ENCODE measurements around the gene DPYSL4. TPM values are rescaled to one million over a fixed set of nuclear protein-coding genes. Genes with fewer than 3 reads are reported as not detected.

Gene DPYSL4
- total RNA-seq, 2 experiments from 2014 or later: 15.0 to 15.2 TPM

- Mint-ChIP-seq H3K36me3 (ENCODE audit: low read depth) (no peaks in the 10 kb centered on the region), H3K4me3 (no peak overlapping the region), H3K4me1 (no peaks in the 10 kb centered on the region), H3K27me3 (peaks cover 2% of the 10 kb centered on the region), H3K9me3 (ENCODE audit: low read depth) (no peaks in the 10 kb centered on the region), H3K27ac (no peak overlapping the region)
- POLR2A ChIA-PET: no interaction called here
- CTCF ChIA-PET: interaction anchor here (0.6 to 1.4 kb wide), 8 partner anchors 9 to 120 kb away, joined by 3 to 6 read pairs (median 4); partner anchors contain the start of gene JAKMIP3
- intact Hi-C loops (cut with DNase I, micrococcal nuclease): loop anchor here in 1 of 2 experiments (5.0 kb wide), 1 partner anchor 256 kb away; no protein-coding TSS in a partner anchor
- no peak for ATAC-seq
- DNase-seq: no peak
Measured at GRCh38 chr10:132143162-132143561, 43.6 kb upstream of the DPYSL4 start.

DNA sequence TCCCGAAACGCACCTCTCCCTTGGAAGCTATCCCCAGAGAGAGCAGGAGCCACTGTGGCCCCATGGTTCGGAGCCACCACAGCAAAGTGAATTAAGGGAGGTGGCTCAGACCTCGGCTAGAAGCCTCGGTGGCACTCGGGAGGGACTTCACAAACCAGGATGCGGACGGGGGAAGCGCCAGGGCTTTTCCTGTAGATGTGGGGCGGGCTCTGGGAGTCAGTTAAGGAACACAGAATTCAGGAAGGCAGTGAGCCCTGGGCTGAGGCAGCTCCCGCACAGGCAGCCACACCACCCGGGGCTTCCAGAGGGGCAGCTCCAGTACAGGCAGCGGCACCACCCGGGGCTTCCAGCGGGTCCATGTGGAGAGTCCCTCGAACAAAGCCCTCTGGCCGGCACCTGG is 42.7 kb upstream of the DPYSL4 start:
- intact Hi-C loops (cut with DNase I, micrococcal nuclease): loop anchor here in 1 of 2 experiments (5.0 kb wide), 1 partner anchor 257 kb away; no protein-coding TSS in a partner anchor
- ChIA-PET CTCF (interaction anchor here (0.6 to 1.3 kb wide), 3 partner anchors 10 to 121 kb away, joined by 3 to 4 read pairs (median 3); no protein-coding TSS in a partner anchor), POLR2A (no interaction called here)
- ATAC-seq (no peak), DNase-seq (peak; percentile 6)
- Mint-ChIP-seq H3K4me1 (no peaks in the 10 kb centered on the region), H3K27ac (no peak overlapping the region), H3K9me3 (ENCODE audit: low read depth) (no peaks in the 10 kb centered on the region), H3K27me3 (peaks cover 2% of the 10 kb centered on the region), H3K36me3 (ENCODE audit: low read depth) (no peaks in the 10 kb centered on the region), H3K4me3 (no peak overlapping the region)

DNA sequence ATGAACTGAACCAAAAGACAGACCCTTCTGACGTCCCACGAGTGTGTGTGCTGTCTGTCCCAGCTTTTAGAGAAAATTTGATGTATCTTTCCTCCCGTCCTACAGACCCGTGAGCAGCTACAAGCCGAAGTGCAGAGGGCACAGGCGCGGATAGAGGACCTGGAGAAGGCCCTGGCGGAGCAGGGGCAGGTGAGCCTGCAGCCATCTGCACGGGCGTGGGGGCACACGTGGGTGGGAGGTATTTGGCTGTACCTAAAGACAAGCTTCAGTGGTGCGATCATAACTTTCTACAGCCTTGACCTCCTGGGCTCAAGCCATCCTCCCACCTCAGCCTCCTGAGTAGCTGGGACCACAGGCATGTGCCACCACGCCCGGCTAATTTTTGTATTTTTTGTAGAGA is 41.7 kb upstream of the DPYSL4 start:
- ATAC-seq (no peak), DNase-seq (peak; percentile 1)
- CTCF ChIA-PET: no interaction called here
- H3K27ac Mint-ChIP-seq: no peak overlapping the region
- no peaks in the 10 kb centered on the region for H3K9me3 Mint-ChIP-seq (ENCODE audit: low read depth)
- intact Hi-C loops (cut with DNase I, micrococcal nuclease): no loop called here
- POLR2A ChIA-PET: no interaction called here
- H3K4me1 Mint-ChIP-seq: no peaks in the 10 kb centered on the region
- H3K4me3 Mint-ChIP-seq: no peak overlapping the region
- H3K27me3 Mint-ChIP-seq: peaks cover 2% of the 10 kb centered on the region
- H3K36me3 Mint-ChIP-seq (ENCODE audit: low read depth): no peaks in the 10 kb centered on the region

- CTCF ChIA-PET: interaction anchor here (0.6 to 0.9 kb wide), 2 partner anchors 17 to 262 kb away, joined by 3 to 4 read pairs; no protein-coding TSS in a partner anchor
Measured at GRCh38 chr10:132145521-132146185, 41.1 kb upstream of the DPYSL4 start.

GRCh38 chr10:132146271-132146671 is 40.5 kb upstream of the DPYSL4 start:
- DNase-seq: peak; percentile 2
- Mint-ChIP-seq H3K27me3 (peaks cover 2% of the 10 kb centered on the region), H3K27ac (no peak overlapping the region), H3K9me3 (ENCODE audit: low read depth) (no peaks in the 10 kb centered on the region), H3K4me3 (no peak overlapping the region), H3K36me3 (ENCODE audit: low read depth) (no peaks in the 10 kb centered on the region), H3K4me1 (no peaks in the 10 kb centered on the region)
- ChIA-PET CTCF (interaction anchor here (0.9 kb wide), 1 partner anchor 16 kb away, joined by 3 read pairs; no protein-coding TSS in a partner anchor), POLR2A (no interaction called here)
- ATAC-seq: no peak
- intact Hi-C loops (cut with DNase I, micrococcal nuclease): no loop called here

More at GRCh38 chr10:132145521-132146185, 41.1 kb upstream of the DPYSL4 start:
- H3K4me3 Mint-ChIP-seq: no peak overlapping the region
- no peaks in the 10 kb centered on the region for H3K36me3 Mint-ChIP-seq (ENCODE audit: low read depth)
- no peak for ATAC-seq
- peaks cover 2% of the 10 kb centered on the region for H3K27me3 Mint-ChIP-seq
- H3K9me3 Mint-ChIP-seq (ENCODE audit: low read depth): no peaks in the 10 kb centered on the region
- intact Hi-C loops (cut with DNase I, micrococcal nuclease): no loop called here
- POLR2A ChIA-PET: no interaction called here
- no peak overlapping the region for H3K27ac Mint-ChIP-seq
- H3K4me1 Mint-ChIP-seq: no peaks in the 10 kb centered on the region
- peak; percentile 2 for DNase-seq

- H3K4me1 Mint-ChIP-seq: no peaks in the 10 kb centered on the region
- no peaks in the 10 kb centered on the region for H3K36me3 Mint-ChIP-seq (ENCODE audit: low read depth)
- intact Hi-C loops (cut with DNase I, micrococcal nuclease): no loop called here
- peaks cover 2% of the 10 kb centered on the region for H3K27me3 Mint-ChIP-seq
- H3K9me3 Mint-ChIP-seq (ENCODE audit: low read depth): no peaks in the 10 kb centered on the region
- ATAC-seq: no peak
- POLR2A ChIA-PET: interaction anchor here (1.0 kb wide), 1 partner anchor 174 kb away, joined by 4 read pairs; no protein-coding TSS in a partner anchor
- CTCF ChIA-PET: interaction anchor here (1.0 kb wide), 1 partner anchor 79 kb away, joined by 3 read pairs; no protein-coding TSS in a partner anchor
- H3K27ac Mint-ChIP-seq: no peak overlapping the region
- H3K4me3 Mint-ChIP-seq: no peak overlapping the region
- DNase-seq: peak; percentile 3
Measured at GRCh38 chr10:132146941-132147915, 39.5 kb upstream of the DPYSL4 start.

DNA sequence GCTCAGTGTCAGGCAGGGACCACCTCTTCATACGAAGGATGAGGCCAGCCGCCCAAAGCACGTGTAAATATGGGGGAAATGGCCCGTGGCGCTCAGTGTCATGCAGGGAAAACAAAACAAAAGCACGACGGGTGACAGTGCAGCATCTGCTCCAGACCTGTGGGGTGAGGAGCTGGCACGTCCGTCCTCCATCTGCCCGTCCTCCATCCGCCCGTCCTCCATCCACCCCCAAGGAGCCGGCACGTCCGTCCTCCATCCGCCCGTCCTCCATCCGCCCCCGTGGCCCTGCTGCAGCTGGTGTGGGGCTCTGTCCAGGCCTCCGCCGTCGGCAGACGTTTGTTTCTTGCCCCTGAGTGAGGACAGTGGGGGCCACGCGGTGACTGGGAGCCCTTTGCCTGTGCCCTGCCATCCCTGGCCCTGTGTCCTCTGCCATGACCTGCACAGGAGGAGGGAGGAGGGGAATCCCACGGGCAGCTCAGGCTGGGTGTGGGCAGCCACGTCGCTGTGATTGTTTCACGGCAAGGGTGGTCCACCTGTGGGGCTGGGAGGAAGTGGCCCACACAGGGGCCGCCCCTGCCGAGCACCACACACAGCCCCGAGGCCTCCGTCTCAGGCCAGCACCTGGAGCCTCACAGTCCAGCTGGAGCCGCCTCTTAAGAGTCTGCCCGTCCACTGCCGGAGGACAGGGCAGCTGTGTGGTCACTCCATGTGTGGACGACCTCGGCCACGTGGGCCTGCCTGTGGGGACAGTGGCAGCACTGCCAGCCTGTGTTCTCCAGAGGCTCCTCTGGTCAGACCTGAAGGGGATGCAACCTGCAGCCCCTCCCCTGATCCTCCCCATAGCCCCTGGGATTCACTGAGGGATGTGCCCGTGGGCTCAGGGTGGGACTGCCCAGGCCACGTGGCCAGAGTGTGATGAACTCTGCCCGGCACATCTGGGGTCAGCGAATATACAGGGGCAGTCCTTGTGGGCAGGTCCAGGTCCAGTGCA is 38.2 kb upstream of the DPYSL4 start:
- intact Hi-C loops (cut with DNase I, micrococcal nuclease): no loop called here
- DNase-seq (peak; percentile 5), ATAC-seq (no peak)
- no peaks in the 10 kb centered on the region for H3K36me3 Mint-ChIP-seq (ENCODE audit: low read depth)
- H3K27ac Mint-ChIP-seq: no peak overlapping the region
- CTCF ChIA-PET: interaction anchor here (0.7 to 1.0 kb wide), 2 partner anchors 41 to 77 kb away, joined by 3 read pairs; no protein-coding TSS in a partner anchor
- no peaks in the 10 kb centered on the region for H3K9me3 Mint-ChIP-seq (ENCODE audit: low read depth)
- no peaks in the 10 kb centered on the region for H3K27me3 Mint-ChIP-seq
- H3K4me3 Mint-ChIP-seq: no peak overlapping the region
- POLR2A ChIA-PET: no interaction called here
- no peaks in the 10 kb centered on the region for H3K4me1 Mint-ChIP-seq

DNA sequence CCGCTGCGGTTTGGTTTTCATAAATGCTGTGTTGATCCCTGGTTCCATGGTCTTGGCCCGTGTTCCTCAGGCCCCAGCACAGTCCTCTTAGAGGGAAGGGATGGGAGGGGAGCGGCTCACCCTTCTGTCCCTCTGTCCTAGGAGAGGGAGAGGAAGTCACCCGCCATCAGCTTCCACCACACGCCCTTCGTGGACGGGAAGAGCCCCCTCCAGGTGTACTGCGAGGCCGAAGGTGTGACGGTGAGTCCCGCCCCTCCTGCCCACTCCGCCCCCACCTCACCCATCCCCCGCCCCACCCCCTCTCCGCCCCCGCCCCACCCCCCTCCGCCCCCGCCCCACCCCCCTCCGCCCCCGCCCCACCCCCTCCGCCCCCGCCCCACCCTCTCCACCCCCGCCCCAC is 37.5 kb upstream of the DPYSL4 start:
- Mint-ChIP-seq H3K4me3 (no peak overlapping the region), H3K27ac (no peak overlapping the region), H3K9me3 (ENCODE audit: low read depth) (no peaks in the 10 kb centered on the region), H3K27me3 (no peaks in the 10 kb centered on the region), H3K36me3 (ENCODE audit: low read depth) (no peaks in the 10 kb centered on the region), H3K4me1 (no peaks in the 10 kb centered on the region)
- no peak for ATAC-seq
- intact Hi-C loops (cut with DNase I, micrococcal nuclease): no loop called here
- no peak for DNase-seq
- ChIA-PET POLR2A (no interaction called here), CTCF (no interaction called here)

DNA sequence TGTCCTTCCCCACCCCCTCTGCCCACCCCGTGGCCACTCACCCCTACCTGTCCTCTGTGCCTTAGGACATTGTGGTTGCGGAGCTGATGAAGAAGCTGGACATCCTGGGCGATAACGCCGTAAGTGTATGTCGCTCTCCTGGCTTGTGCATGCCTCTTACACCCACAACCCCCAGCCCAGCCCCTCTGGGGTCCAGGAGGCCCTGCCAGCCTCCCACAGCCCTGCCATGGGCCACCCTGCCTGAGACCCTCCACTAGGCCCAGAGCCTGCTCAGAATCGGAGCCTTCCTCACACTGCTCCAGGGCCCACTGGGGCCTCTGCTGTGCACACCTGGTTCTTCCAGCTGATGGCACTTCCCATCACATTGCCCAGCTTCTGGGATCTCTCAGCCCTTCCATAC is 36.8 kb upstream of the DPYSL4 start:
- ChIA-PET CTCF (no interaction called here), POLR2A (no interaction called here)
- Mint-ChIP-seq H3K27me3 (no peaks in the 10 kb centered on the region), H3K4me1 (no peaks in the 10 kb centered on the region), H3K9me3 (ENCODE audit: low read depth) (no peaks in the 10 kb centered on the region), H3K36me3 (ENCODE audit: low read depth) (no peaks in the 10 kb centered on the region), H3K27ac (no peak overlapping the region), H3K4me3 (no peak overlapping the region)
- ATAC-seq (no peak), DNase-seq (peak; percentile 3)
- intact Hi-C loops (cut with DNase I, micrococcal nuclease): no loop called here

DNA sequence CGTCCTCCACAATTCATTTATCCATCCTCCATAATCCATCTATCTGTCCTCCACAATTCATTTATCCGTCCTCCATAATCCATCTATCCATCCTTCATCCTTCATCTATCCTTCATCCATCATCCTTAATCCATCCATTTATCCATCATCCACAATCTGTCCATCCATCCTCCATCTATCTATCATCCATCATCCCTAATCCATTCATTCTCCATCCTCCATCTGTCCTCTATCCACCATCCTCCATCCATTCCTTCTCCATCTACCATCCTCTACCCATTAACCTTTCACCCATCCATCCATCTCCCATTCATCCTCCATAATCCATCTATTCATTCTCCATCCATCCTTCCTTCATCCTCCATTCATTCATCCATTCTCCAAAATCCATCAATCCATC is 36.0 kb upstream of the DPYSL4 start:
- DNase-seq (no peak), ATAC-seq (no peak)
- Mint-ChIP-seq H3K4me3 (no peak overlapping the region), H3K9me3 (ENCODE audit: low read depth) (no peaks in the 10 kb centered on the region), H3K27me3 (no peaks in the 10 kb centered on the region), H3K36me3 (ENCODE audit: low read depth) (no peaks in the 10 kb centered on the region), H3K27ac (no peak overlapping the region), H3K4me1 (no peaks in the 10 kb centered on the region)
- intact Hi-C loops (cut with DNase I, micrococcal nuclease): no loop called here
- POLR2A ChIA-PET: no interaction called here
- CTCF ChIA-PET: interaction anchor here (1.0 kb wide), 1 partner anchor 9 kb away, joined by 5 read pairs; no protein-coding TSS in a partner anchor
